NB4 (cell line): Measurements from ENCODE around the gene AARSD1.

Experiments
- DNase-seq: peaks from one replicate; pipeline ENCODE4 v3.0.0; 2010; ENCODE audit warnings: low read depth
- H3K4me3 ChIP-seq: one replicate; pipeline ENCODE4 v1.5.1; 2011; ENCODE audit warnings: mild to moderate bottlenecking, low read depth, low read length, moderate library complexity
- MYC ChIP-seq: IDR thresholded peaks from 2 replicates; pipeline ENCODE4 v1.6.1; 2011; ENCODE audit warnings: low read depth, low read length
- POLR2A ChIP-seq: IDR thresholded peaks from 2 replicates; pipeline ENCODE4 v1.6.1; 2011; ENCODE audit warnings: mild to moderate bottlenecking; ENCODE audit not compliant: insufficient read length; ENCODE audit errors: extremely low read depth
- TF ChIP-seq, protein P1 (sequence below): IDR thresholded peaks from one replicate; pipeline ENCODE4 v1.5.1; 2012; ENCODE audit warnings: low read depth, low read length
- TF ChIP-seq, protein P2 (sequence below): IDR thresholded peaks from 2 replicates; pipeline ENCODE4 v1.6.1; 2011; ENCODE audit warnings: low read depth, low read length

The AARSD1 gene, protein sequence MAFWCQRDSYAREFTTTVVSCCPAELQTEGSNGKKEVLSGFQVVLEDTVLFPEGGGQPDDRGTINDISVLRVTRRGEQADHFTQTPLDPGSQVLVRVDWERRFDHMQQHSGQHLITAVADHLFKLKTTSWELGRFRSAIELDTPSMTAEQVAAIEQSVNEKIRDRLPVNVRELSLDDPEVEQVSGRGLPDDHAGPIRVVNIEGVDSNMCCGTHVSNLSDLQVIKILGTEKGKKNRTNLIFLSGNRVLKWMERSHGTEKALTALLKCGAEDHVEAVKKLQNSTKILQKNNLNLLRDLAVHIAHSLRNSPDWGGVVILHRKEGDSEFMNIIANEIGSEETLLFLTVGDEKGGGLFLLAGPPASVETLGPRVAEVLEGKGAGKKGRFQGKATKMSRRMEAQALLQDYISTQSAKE

DNA sequence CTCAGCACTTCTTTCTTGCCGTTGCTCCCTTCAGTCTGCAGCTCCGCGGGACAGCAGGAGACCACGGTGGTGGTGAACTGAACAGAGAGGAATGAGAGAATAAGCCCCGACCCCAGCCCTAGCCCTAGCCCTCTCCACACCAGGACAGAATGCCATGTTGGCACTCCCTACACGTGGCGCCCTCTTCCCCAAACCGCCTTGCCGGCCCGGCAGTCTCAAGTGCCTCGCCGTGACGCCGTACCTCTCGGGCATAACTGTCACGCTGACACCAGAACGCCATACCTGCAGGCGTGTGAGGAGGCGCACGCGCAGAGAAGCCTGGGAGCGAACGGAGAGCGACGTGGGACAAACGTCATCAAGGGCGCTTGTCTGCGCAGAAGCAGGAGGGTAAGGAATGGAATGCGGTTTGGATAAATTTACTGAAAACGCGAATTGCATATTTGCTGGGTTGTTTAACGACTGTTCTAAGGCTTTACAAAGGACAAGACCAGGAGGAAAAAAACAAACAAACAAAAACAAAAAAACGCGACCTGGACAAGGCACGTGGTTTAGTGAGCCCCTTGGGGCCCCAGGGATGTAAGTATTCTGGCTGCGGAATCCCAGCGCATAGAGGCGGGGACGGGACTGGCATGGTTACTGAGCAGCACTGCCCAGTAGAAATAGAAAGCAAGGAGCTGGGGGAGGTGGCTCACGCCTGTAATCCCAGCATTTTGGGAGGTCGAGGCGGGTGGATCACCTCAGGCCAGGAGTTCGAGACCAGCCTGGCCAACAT is at the start of gene AARSD1:
AARSD1 (minus strand) TSS at position 294 of the 772 bp plus-strand sequence; CDS start at position 280, 14 bp downstream.
- H3K4me3 ChIP-seq: peak within 1 kb of the TSS; percentile 94
- TF ChIP-seq POLR2A (peak; percentile 93), MYC (peak; percentile 93)
- TF ChIP-seq, protein P1, sequence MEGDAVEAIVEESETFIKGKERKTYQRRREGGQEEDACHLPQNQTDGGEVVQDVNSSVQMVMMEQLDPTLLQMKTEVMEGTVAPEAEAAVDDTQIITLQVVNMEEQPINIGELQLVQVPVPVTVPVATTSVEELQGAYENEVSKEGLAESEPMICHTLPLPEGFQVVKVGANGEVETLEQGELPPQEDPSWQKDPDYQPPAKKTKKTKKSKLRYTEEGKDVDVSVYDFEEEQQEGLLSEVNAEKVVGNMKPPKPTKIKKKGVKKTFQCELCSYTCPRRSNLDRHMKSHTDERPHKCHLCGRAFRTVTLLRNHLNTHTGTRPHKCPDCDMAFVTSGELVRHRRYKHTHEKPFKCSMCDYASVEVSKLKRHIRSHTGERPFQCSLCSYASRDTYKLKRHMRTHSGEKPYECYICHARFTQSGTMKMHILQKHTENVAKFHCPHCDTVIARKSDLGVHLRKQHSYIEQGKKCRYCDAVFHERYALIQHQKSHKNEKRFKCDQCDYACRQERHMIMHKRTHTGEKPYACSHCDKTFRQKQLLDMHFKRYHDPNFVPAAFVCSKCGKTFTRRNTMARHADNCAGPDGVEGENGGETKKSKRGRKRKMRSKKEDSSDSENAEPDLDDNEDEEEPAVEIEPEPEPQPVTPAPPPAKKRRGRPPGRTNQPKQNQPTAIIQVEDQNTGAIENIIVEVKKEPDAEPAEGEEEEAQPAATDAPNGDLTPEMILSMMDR: no peak
- TF ChIP-seq, protein P2, sequence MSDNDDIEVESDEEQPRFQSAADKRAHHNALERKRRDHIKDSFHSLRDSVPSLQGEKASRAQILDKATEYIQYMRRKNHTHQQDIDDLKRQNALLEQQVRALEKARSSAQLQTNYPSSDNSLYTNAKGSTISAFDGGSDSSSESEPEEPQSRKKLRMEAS: peak; percentile 90
- peak; percentile 96 for DNase-seq

DNA sequence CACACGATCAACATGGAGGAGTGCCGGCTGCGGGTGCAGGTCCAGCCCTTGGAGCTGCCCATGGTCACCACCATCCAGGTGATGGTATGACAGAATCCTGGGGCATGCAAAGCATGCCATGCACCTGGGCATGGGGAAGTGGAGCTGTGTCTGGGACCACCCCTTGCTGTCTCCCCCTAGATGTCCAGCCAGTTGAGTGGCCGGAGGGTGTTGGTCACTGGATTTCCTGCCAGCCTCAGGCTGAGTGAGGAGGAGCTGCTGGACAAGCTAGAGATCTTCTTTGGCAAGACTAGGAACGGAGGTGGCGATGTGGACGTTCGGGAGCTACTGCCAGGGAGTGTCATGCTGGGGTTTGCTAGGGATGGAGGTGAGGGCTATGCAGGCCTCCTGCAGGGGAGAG is 49.0 kb upstream of the AARSD1 start:
- H3K4me3 ChIP-seq: no peak overlapping the region
- TF ChIP-seq, protein P2: no peak
- TF ChIP-seq, protein P1: no peak
- TF ChIP-seq POLR2A (no peak), MYC (no peak)
- no peak for DNase-seq

DNA sequence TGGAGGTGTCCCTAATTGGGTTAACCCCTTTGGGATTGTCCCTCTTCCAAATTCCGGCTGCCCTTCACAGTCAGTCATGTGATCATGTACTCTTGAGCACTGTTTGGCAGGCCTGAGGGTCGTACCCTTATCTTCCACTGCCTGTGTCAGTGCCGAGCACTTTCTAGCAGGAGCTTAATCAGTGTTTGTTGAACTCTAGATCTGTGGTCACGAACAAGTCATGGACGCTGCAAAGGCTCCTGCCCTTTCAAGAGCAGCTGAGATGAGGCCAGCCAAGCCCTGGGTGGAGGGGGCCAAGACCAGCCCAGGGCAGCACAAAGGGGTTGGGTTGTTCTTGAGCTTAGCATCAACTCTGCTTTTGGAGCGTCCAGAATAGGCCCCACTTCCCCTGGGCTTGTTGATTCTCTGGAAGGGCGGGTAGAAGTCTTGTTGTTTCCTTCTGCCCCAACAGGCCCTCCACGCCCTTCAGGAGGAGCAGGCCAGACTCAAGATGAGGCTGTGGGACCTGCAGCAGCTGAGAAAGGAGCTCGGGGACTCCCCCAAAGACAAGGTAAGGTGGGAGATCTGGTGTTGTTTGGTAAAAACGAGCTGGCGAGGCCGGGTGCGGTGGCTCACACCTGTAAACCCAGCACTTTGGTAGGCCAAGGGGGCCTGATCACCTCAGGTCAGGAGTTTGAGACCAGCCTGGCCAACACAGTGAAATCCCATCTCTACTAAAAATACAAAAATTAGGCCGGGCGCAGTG is 47.6 kb upstream of the AARSD1 start:
- DNase-seq: no peak
- no peak overlapping the region for H3K4me3 ChIP-seq
- TF ChIP-seq, protein P2: no peak
- no peak for TF ChIP-seq MYC
- no peak for TF ChIP-seq POLR2A
- TF ChIP-seq, protein P1: no peak

DNA sequence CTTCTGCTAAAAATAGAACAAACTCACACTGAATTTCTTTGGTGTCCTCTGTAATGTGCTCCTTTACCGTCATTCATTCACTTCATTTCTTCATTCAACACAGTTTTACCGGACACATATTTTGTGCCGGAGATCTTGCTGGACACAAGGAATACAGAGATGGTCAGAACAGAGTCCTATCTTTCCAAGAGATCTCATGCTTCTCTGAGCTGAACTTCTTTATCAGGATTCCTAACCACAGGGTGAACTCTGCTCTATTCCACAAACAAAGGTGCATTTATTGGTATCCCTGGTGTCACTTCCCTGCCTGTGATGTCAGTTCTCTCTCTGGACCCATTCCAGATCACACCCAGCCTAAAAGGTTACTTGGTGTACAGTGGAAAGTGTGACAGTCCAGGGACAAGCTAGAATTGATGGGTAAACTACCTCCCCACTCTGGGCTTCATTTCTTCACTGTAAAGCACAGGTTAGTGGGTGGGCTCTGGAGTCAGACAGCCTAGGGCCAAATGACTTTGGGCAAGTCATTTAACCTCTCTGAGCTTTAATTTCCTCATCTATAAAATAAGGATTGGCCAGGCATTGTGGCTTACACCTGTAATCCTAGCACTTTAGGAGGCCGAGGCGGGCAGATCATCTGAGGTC is 46.5 kb upstream of the AARSD1 start:
- no peak overlapping the region for H3K4me3 ChIP-seq
- no peak for TF ChIP-seq MYC
- TF ChIP-seq, protein P1: no peak
- no peak for TF ChIP-seq POLR2A
- TF ChIP-seq, protein P2: no peak
- DNase-seq: no peak
